HepG2 (cell line): Measurements from ENCODE around the gene CD3D. TPM values are rescaled to one million over a fixed set of nuclear protein-coding genes. Genes with fewer than 3 reads are reported as not detected.

Source experiments
- polyA plus RNA-seq, 8 experiments: library from polyadenylated mRNA; depleted of rRNA in 3 of 8; stranded (reverse) in 7 of 8; unstranded in 1 of 8; fragments of >200 nt; fragmentation: Illumina TruSeq in 4 of 8; extraction: Trizol in 4 of 8; gene quantifications; 2 replicates each; pipeline versions ENCODE4 v1.2.1 to v1.2.3, GENCODE V29; 2011 to 2016; ENCODE audit warnings: low read depth in 4 of 8, missing spikeins in 1 of 8, mixed read lengths in 1 of 8; ENCODE audit not compliant: insufficient read depth in 1 of 8
- small RNA-seq, 3 experiments: library from RNA; depleted of rRNA; stranded (forward); fragments of <200 nt; gene quantifications; one replicate each; pipeline ENCODE3, GENCODE V24; 2012; ENCODE audit warnings: low read depth in 2 of 3, low replicate concordance in 1 of 3; ENCODE audit not compliant: insufficient read length in 3 of 3, insufficient read depth in 2 of 3
- total RNA-seq, 5 experiments: library from RNA; depleted of rRNA; stranded (reverse); fragments of >200 nt; fragmentation: Illumina TruSeq; extraction: Trizol; gene quantifications; 2 replicates each; pipeline ENCODE4 v1.2.3, GENCODE V29; 2016; ENCODE audit warnings: low read depth in 1 of 5

The CD3D gene
- total and polyA plus RNA-seq, 2 of the 13 experiments (the other 11 are each of a cell fraction or from before 2014, with no cell fraction given) = 0.66 to 6.6 TPM

Small RNAs within 50 kb of the gene (small RNA-seq; reads per million reads assigned to genes)
- gene AP001582.1 = 0 reads per million in 3 experiments

Other genes with a start within 250 kb of the CD3D start
- gene SCN4B, start 189.9 kb downstream of the CD3D start, total RNA-seq (2016; rRNA removed; fragmentation: Illumina TruSeq; extraction: Trizol) = 0.04 TPM in 1 of 2 replicates, not detected in the other
- 0.29 and 0.38 TPM in 2 replicates for gene SCN4B, start 189.9 kb downstream of the CD3D start, polyA plus RNA-seq (2011; rRNA removed)
- 0.02 TPM in 1 of 2 replicates, not detected in the other for gene SCN2B, start 166.1 kb downstream of the CD3D start, total RNA-seq (2016; rRNA removed; fragmentation: Illumina TruSeq; extraction: Trizol)
- 0.01 TPM in 2 replicates for gene SCN2B, start 166.1 kb downstream of the CD3D start, polyA plus RNA-seq (2011; rRNA removed)
- 3.3 and 3.8 TPM in 2 replicates for gene JAML, start 117.7 kb downstream of the CD3D start, total RNA-seq (2016; rRNA removed; fragmentation: Illumina TruSeq; extraction: Trizol)
- gene JAML, start 117.7 kb downstream of the CD3D start, polyA plus RNA-seq (2011; rRNA removed) = 2.0 and 2.8 TPM in 2 replicates
- gene MPZL3, start 90.3 kb downstream of the CD3D start, total RNA-seq (2016; rRNA removed; fragmentation: Illumina TruSeq; extraction: Trizol) = 6.6 and 9.3 TPM in 2 replicates
- gene MPZL3, start 90.3 kb downstream of the CD3D start, polyA plus RNA-seq (2011; rRNA removed) = 4.5 and 5.3 TPM in 2 replicates
- 16.6 and 27.9 TPM in 2 replicates for gene MPZL2, start 78.4 kb downstream of the CD3D start, total RNA-seq (2016; rRNA removed; fragmentation: Illumina TruSeq; extraction: Trizol)
- 41.0 and 53.7 TPM in 2 replicates for gene MPZL2, start 78.4 kb downstream of the CD3D start, polyA plus RNA-seq (2011; rRNA removed)
- gene CD3E, start 38.0 kb downstream of the CD3D start, total RNA-seq (2016; rRNA removed; fragmentation: Illumina TruSeq; extraction: Trizol) = not detected in 2 replicates
- not detected in 2 replicates for gene CD3E, start 38.0 kb downstream of the CD3D start, polyA plus RNA-seq (2011; rRNA removed)
- not detected in 2 replicates for gene CD3G, start 1.6 kb upstream of the CD3D start, total RNA-seq (2016; rRNA removed; fragmentation: Illumina TruSeq; extraction: Trizol)
- gene CD3G, start 1.6 kb upstream of the CD3D start, polyA plus RNA-seq (2011; rRNA removed) = not detected in 2 replicates
- 24.8 and 32.7 TPM in 2 replicates for gene UBE4A, start 16.9 kb upstream of the CD3D start, total RNA-seq (2016; rRNA removed; fragmentation: Illumina TruSeq; extraction: Trizol)
- 14.7 and 15.1 TPM in 2 replicates for gene UBE4A, start 16.9 kb upstream of the CD3D start, polyA plus RNA-seq (2011; rRNA removed)
- gene ATP5MG, start 58.9 kb upstream of the CD3D start, total RNA-seq (2016; rRNA removed; fragmentation: Illumina TruSeq; extraction: Trizol) = 320 and 408 TPM in 2 replicates
- 209 and 260 TPM in 2 replicates for gene ATP5MG, start 58.9 kb upstream of the CD3D start, polyA plus RNA-seq (2011; rRNA removed)
- 20.0 and 26.2 TPM in 2 replicates for gene KMT2A, start 93.8 kb upstream of the CD3D start, total RNA-seq (2016; rRNA removed; fragmentation: Illumina TruSeq; extraction: Trizol)
- 12.4 and 12.7 TPM in 2 replicates for gene KMT2A, start 93.8 kb upstream of the CD3D start, polyA plus RNA-seq (2011; rRNA removed)
- 0.40 TPM in 1 of 2 replicates, not detected in the other for gene TTC36, start 184.8 kb upstream of the CD3D start, total RNA-seq (2016; rRNA removed; fragmentation: Illumina TruSeq; extraction: Trizol)
- gene TTC36, start 184.8 kb upstream of the CD3D start, polyA plus RNA-seq (2011; rRNA removed) = 0.13 TPM in 1 of 2 replicates, not detected in the other
- gene TMEM25, start 188.5 kb upstream of the CD3D start, total RNA-seq (2016; rRNA removed; fragmentation: Illumina TruSeq; extraction: Trizol) = 4.5 and 7.5 TPM in 2 replicates
- gene TMEM25, start 188.5 kb upstream of the CD3D start, polyA plus RNA-seq (2011; rRNA removed) = 17.2 and 23.4 TPM in 2 replicates
- gene IFT46, start 223.2 kb upstream of the CD3D start, total RNA-seq (2016; rRNA removed; fragmentation: Illumina TruSeq; extraction: Trizol) = 15.4 and 23.9 TPM in 2 replicates
- 9.3 and 9.8 TPM in 2 replicates for gene IFT46, start 223.2 kb upstream of the CD3D start, polyA plus RNA-seq (2011; rRNA removed)
- 148 and 215 TPM in 2 replicates for gene ARCN1, start 229.7 kb upstream of the CD3D start, total RNA-seq (2016; rRNA removed; fragmentation: Illumina TruSeq; extraction: Trizol)
- gene ARCN1, start 229.7 kb upstream of the CD3D start, polyA plus RNA-seq (2011; rRNA removed) = 143 and 200 TPM in 2 replicates